DMS153 treated with DMSO at 0.1 percent for 48 hours (cell line): ENCODE data around the gene RRAGC.
"Not testable (repeated sequence)": the region's sequence is repeated elsewhere in the genome, so short reads cannot be mapped to it uniquely, and the experiment has no call there.

Source experiments
- DNase-seq: peaks from one replicate; lab custom pipeline; 2025; ENCODE audit not compliant: unreplicated experiment; lab: John Stamatoyannopoulos, UW

RRAGC gene

GRCh38 chr1:38817267-38818174 is 42.1 kb downstream of the RRAGC start:
- no peak for DNase-seq

GRCh38 chr1:38815903-38816627 is 43.5 kb downstream of the RRAGC start:
- no peak for DNase-seq

- DNase-seq = no peak
These were observed 44.5 kb downstream of the RRAGC start for GRCh38 chr1:38814984-38815464.

GRCh38 chr1:38814444-38814983 is 45.1 kb downstream of the RRAGC start:
- no peak for DNase-seq

GRCh38 chr1:38812981-38813380 is 46.6 kb downstream of the RRAGC start:
- no peak for DNase-seq

- not testable (repeated sequence) for DNase-seq
These were observed 48.1 kb downstream of the RRAGC start for GRCh38 chr1:38811466-38811865.

GRCh38 chr1:38806090-38806489 is 53.5 kb downstream of the RRAGC start:
- no peak for DNase-seq

GRCh38 chr1:38805036-38805435 is 54.5 kb downstream of the RRAGC start:
- no peak for DNase-seq

- DNase-seq = no peak
These were observed 55.3 kb downstream of the RRAGC start for GRCh38 chr1:38804062-38804886.

GRCh38 chr1:38803647-38804046 is 55.9 kb downstream of the RRAGC start:
- no peak for DNase-seq

- DNase-seq = no peak
These were observed 58.6 kb downstream of the RRAGC start for GRCh38 chr1:38800720-38801671.

GRCh38 chr1:38793299-38793698 is 66.3 kb downstream of the RRAGC start:
- no peak for DNase-seq

GRCh38 chr1:38791892-38792291 is 67.7 kb downstream of the RRAGC start:
- DNase-seq = no peak

GRCh38 chr1:38791164-38791515 is 68.4 kb downstream of the RRAGC start:
- no peak for DNase-seq

GRCh38 chr1:38790422-38791163 is 69.0 kb downstream of the RRAGC start:
- DNase-seq = no peak

GRCh38 chr1:38789498-38790169 is 69.9 kb downstream of the RRAGC start:
- peak; percentile 63 for DNase-seq

GRCh38 chr1:38788341-38789336 is 70.9 kb downstream of the RRAGC start:
- DNase-seq = no peak
